CD14-positive monocyte (primary cell): Measurements from ENCODE around the gene CPOX. TPM values are rescaled to one million over a fixed set of nuclear protein-coding genes. Genes with fewer than 3 reads are reported as not detected.

ENCODE experiments used
- DNase-seq, 3 donors: peaks; one replicate each; pipeline ENCODE4 v3.0.0-alpha.2; 2011 to 2022
- H2AFZ ChIP-seq: 2 replicates; pipeline ENCODE4 v1.6.0; 2012; ENCODE audit warnings: mild to moderate bottlenecking, low read depth, low read length, inconsistent platforms; ENCODE audit not compliant: insufficient read depth, poor library complexity, severe bottlenecking
- H3K27ac ChIP-seq, 2 donors: 1 replicate in 1 of 2; 2 replicates in 1 of 2; pipeline ENCODE4 v1.5.1; 2012 to 2013; ENCODE audit warnings: low read length in 2 of 2, control low read depth in 1 of 2, inconsistent platforms in 1 of 2, low read depth in 1 of 2, mild to moderate bottlenecking in 1 of 2
- H3K27me3 ChIP-seq, 2 donors: one replicate each; pipeline versions ENCODE4 v1.6.0 to v1.6.1; 2011 to 2013; ENCODE audit warnings: low read length in 2 of 2; ENCODE audit not compliant: control insufficient read depth in 2 of 2, insufficient read depth in 2 of 2
- H3K36me3 ChIP-seq, 2 donors: replicated peaks in 1 of 2; 1 replicate in 1 of 2; 2 replicates in 1 of 2; pipeline versions ENCODE4 v1.5.1 to v1.6.1; 2012 to 2013; ENCODE audit warnings: low read length in 2 of 2, control low read depth in 1 of 2, inconsistent platforms in 1 of 2, mild to moderate bottlenecking in 1 of 2; ENCODE audit not compliant: insufficient read depth in 2 of 2, control insufficient read depth in 1 of 2
- H3K4me1 ChIP-seq, 2 donors: 1 replicate in 1 of 2; 2 replicates in 1 of 2; pipeline versions ENCODE4 v1.5.1 to v1.6.1; 2012 to 2013; ENCODE audit warnings: low read length in 2 of 2, control low read depth in 1 of 2, inconsistent platforms in 1 of 2, mild to moderate bottlenecking in 1 of 2, moderate library complexity in 1 of 2; ENCODE audit not compliant: insufficient read depth in 2 of 2, control insufficient read depth in 1 of 2
- H3K4me2 ChIP-seq: replicated peaks from 2 replicates; pipeline ENCODE3; 2012; ENCODE audit warnings: low read length, moderate library complexity, mild to moderate bottlenecking; ENCODE audit not compliant: poor library complexity, severe bottlenecking; ENCODE audit errors: extremely low read depth
- H3K4me3 ChIP-seq, 3 experiments: fragments of 200-600 bp in 1 of 3; sonication (generic) in 1 of 3; replicated peaks in 1 of 3; 1 replicate in 2 of 3; 2 replicates in 1 of 3; pipeline ENCODE4 v1.5.1; 2011 to 2013; ENCODE audit warnings: low read length in 3 of 3, mild to moderate bottlenecking in 3 of 3, control low read depth in 2 of 3, low read depth in 2 of 3, inconsistent platforms in 1 of 3, moderate library complexity in 1 of 3
- H3K79me2 ChIP-seq: 2 replicates; pipeline ENCODE4 v1.6.0; 2012; ENCODE audit warnings: mild to moderate bottlenecking, control low read depth, inconsistent platforms, low read length, moderate library complexity; ENCODE audit not compliant: insufficient read depth
- H3K9ac ChIP-seq: 2 replicates; pipeline ENCODE4 v1.6.0; 2017; ENCODE audit warnings: low read length, mild to moderate bottlenecking; ENCODE audit not compliant: insufficient read depth, poor library complexity, severe bottlenecking
- H3K9me3 ChIP-seq, 2 donors: replicated peaks in 1 of 2; 1 replicate in 1 of 2; 2 replicates in 1 of 2; pipeline versions ENCODE4 v1.5.1 to v1.6.1; 2012 to 2013; ENCODE audit warnings: low read length in 2 of 2, control low read depth in 1 of 2; ENCODE audit not compliant: control insufficient read depth in 1 of 2, insufficient read depth in 1 of 2
- H4K20me1 ChIP-seq: 2 replicates; pipeline ENCODE4 v1.6.0; 2012; ENCODE audit warnings: mild to moderate bottlenecking, low read length, control low read depth, moderate library complexity; ENCODE audit not compliant: insufficient read depth
- H3K27ac Mint-ChIP-seq, 7 donors: one replicate each; pipeline ENCODE4 v1.8.0; 2020; ENCODE audit warnings: mild to moderate bottlenecking in 7 of 7, mixed read lengths in 7 of 7, moderate library complexity in 6 of 7, inconsistent platforms in 2 of 7
- H3K27me3 Mint-ChIP-seq, 3 donors: one replicate each; pipeline ENCODE4 v1.8.0; 2021 to 2022; ENCODE audit warnings: low read depth in 3 of 3, mild to moderate bottlenecking in 3 of 3, mixed read lengths in 3 of 3, moderate library complexity in 3 of 3, inconsistent platforms in 1 of 3
- H3K36me3 Mint-ChIP-seq, 2 donors: one replicate each; pipeline ENCODE4 v1.8.0; 2020; ENCODE audit warnings: mixed read lengths in 2 of 2, inconsistent platforms in 1 of 2, mild to moderate bottlenecking in 1 of 2
- H3K4me1 Mint-ChIP-seq: one replicate; pipeline ENCODE4 v1.8.0; 2020; ENCODE audit warnings: mild to moderate bottlenecking, mixed read lengths
- H3K4me3 Mint-ChIP-seq, 2 donors: one replicate each; pipeline ENCODE4 v1.8.0; 2020; ENCODE audit warnings: mild to moderate bottlenecking in 2 of 2, mixed read lengths in 2 of 2, moderate library complexity in 1 of 2
- H3K9me3 Mint-ChIP-seq, 7 donors: one replicate each; pipeline ENCODE4 v1.8.0; 2020 to 2022; ENCODE audit warnings: mixed read lengths in 7 of 7, mild to moderate bottlenecking in 6 of 7, moderate library complexity in 6 of 7, inconsistent platforms in 2 of 7
- CTCF ChIP-seq: fragments of 200-600 bp; IDR thresholded peaks from one replicate; pipeline ENCODE4 v1.8.0; 2022; ENCODE audit warnings: antibody characterized with exemption, mild to moderate bottlenecking
- WGBS: methylation state at CpG from one replicate; pipeline ENCODE4 v1.1.5; 2013; ENCODE audit warnings: missing lambda C conversion rate; ENCODE audit not compliant: insufficient coverage; 5-methylcytosine and 5-hydroxymethylcytosine counted together
- intact Hi-C, 2 donors: fragments of 100-400 bp; cut with micrococcal nuclease; formaldehyde crosslinking; loops; one replicate each; pipeline versions ENCODE4 v1.15.0 to v1.15.1; 2023
- polyA plus RNA-seq, 3 donors: library from polyadenylated mRNA; depleted of rRNA in 1 of 3; unstranded in 2 of 3; stranded (reverse) in 1 of 3; fragments of 300-500 nt in 2 of 3; fragments of >200 nt in 1 of 3; fragmentation: Illumina TruSeq in 2 of 3; gene quantifications; 1 replicate in 2 of 3; 2 replicates in 1 of 3; pipeline ENCODE4 v1.2.3, GENCODE V29; 2012 to 2021

CPOX gene
- polyA plus RNA-seq, 3 donors: 4.2 to 12.8 (median 5.2) TPM

GRCh38 chr3:98530676-98531075, 62.7 kb downstream of the CPOX start:
- Mint-ChIP-seq H3K4me3 (no peak overlapping the region), H3K4me1 (peaks cover 9% of the 10 kb centered on the region), H3K36me3 (no peaks in the 10 kb centered on the region), H3K27me3 (peaks cover 0 to 13% (median 0%) of the 10 kb centered on the region in 3 donors), H3K9me3 (no peaks in the 10 kb centered on the region), H3K27ac (no peak overlapping the region)
- no peak for DNase-seq
- Histone ChIP-seq H2AFZ (no peak overlapping the region), H3K9me3 (no peaks in the 10 kb centered on the region), H3K27ac (no peak overlapping the region), H3K4me1 (no peaks in the 10 kb centered on the region), H3K9ac (no peak overlapping the region), H4K20me1 (no peaks in the 10 kb centered on the region), H3K36me3 (no peaks in the 10 kb centered on the region), H3K4me2 (no peak overlapping the region), H3K79me2 (no peaks in the 10 kb centered on the region), H3K4me3 (no peak overlapping the region), H3K27me3 (peaks cover 0 to 3% of the 10 kb centered on the region in 2 donors)
- no peak for TF ChIP-seq CTCF
- intact Hi-C loops: no loop called here
- WGBS: no CpG with 5 or more reads among the region's 2 CpGs

GRCh38 chr3:98529856-98530459, 63.5 kb downstream of the CPOX start:
- Histone ChIP-seq H3K4me2 (no peak overlapping the region), H4K20me1 (no peaks in the 10 kb centered on the region), H3K27ac (no peak overlapping the region), H3K9me3 (no peaks in the 10 kb centered on the region), H3K36me3 (no peaks in the 10 kb centered on the region), H3K4me3 (no peak overlapping the region), H3K27me3 (peaks cover 0 to 3% of the 10 kb centered on the region in 2 donors), H2AFZ (no peak overlapping the region), H3K9ac (no peak overlapping the region), H3K4me1 (no peaks in the 10 kb centered on the region), H3K79me2 (no peaks in the 10 kb centered on the region)
- Mint-ChIP-seq H3K4me3 (no peak overlapping the region), H3K4me1 (peaks cover 9% of the 10 kb centered on the region), H3K27ac (no peak overlapping the region), H3K36me3 (no peaks in the 10 kb centered on the region), H3K9me3 (no peaks in the 10 kb centered on the region), H3K27me3 (peaks cover 0 to 13% (median 1%) of the 10 kb centered on the region in 3 donors)
- no peak for DNase-seq
- WGBS: 100% methylated on average over 2 of the region's 8 CpGs
- no peak for TF ChIP-seq CTCF
- intact Hi-C loops: loop anchor here in 1 of 2 donors (5.0 kb wide), 1 partner anchor 62 kb away; the partner anchor contains the start of gene CPOX

Other genes with a start within 250 kb of the CPOX start
- gene OR5K4, start 239.8 kb downstream of the CPOX start, polyA plus RNA-seq: not detected
- gene OR5K3, start 202.9 kb downstream of the CPOX start, polyA plus RNA-seq: not detected
- not detected for gene OR5K1, start 130.4 kb downstream of the CPOX start, polyA plus RNA-seq
- gene OR5K2, start 95.9 kb downstream of the CPOX start, polyA plus RNA-seq: not detected
- gene CLDND1, start 70.7 kb downstream of the CPOX start, polyA plus RNA-seq: 10 to 100 TPM; 65.3 to 91.8 (median 76.0) TPM
- not detected for gene GPR15, start 61.6 kb downstream of the CPOX start, polyA plus RNA-seq
- gene ST3GAL6, start 169.7 kb upstream of the CPOX start, polyA plus RNA-seq: 10 to 100 TPM; 21.0 to 49.5 (median 22.8) TPM